IMR-90 (cell line): ENCODE data around the gene ZNF385C. TPM values are rescaled to one million over a fixed set of nuclear protein-coding genes. Genes with fewer than 3 reads are reported as not detected.

Experiments
- ATAC-seq: fragments of 200-7000 bp; cut with Tn5 transposase; 2 replicates; pipeline ENCODE4 v1.9.1; 2020; ENCODE audit warnings: low read depth, mild to moderate bottlenecking, moderate library complexity
- BruUV-seq: library from RNA; stranded (reverse); fragments of 400-500 nt; replicated peaks from 2 replicates; lab custom pipeline; 2021; lab: Mats Ljungman, UMichigan
- CTCF ChIA-PET: fragments of 300-600 bp; formaldehyde crosslinking; extraction: SDS; loops from one replicate; lab custom pipeline; 2021; ENCODE audit warnings: antibody characterized with exemption; lab: Yijun Ruan, JAX
- POLR2A ChIA-PET: fragments of 300-600 bp; sonication (Branson Sonifier 250); formaldehyde crosslinking; loops from one replicate; lab custom pipeline; 2022; ENCODE audit warnings: antibody characterized with exemption; ENCODE audit not compliant: unreplicated experiment; lab: Charles Lee
- DNase-seq: peaks from one replicate; pipeline ENCODE4 v3.0.0; 2013
- H2AFZ ChIP-seq: replicated peaks from 2 replicates; pipeline ENCODE3; 2013; ENCODE audit warnings: low read length, mild to moderate bottlenecking; ENCODE audit not compliant: poor library complexity
- H2AK5ac ChIP-seq: 2 replicates; pipeline ENCODE4 v1.6.1; 2013; ENCODE audit warnings: low read depth, low read length, inconsistent platforms
- H2AK9ac ChIP-seq: replicated peaks from 2 replicates; pipeline ENCODE3; 2013; ENCODE audit warnings: mild to moderate bottlenecking, low read depth, low read length, moderate library complexity; ENCODE audit not compliant: poor library complexity
- H2BK120ac ChIP-seq: 2 replicates; pipeline ENCODE4 v1.6.1; 2013; ENCODE audit warnings: low read depth, low read length, inconsistent platforms
- H2BK15ac ChIP-seq: 3 replicates; pipeline ENCODE4 v1.6.1; 2013; ENCODE audit warnings: low read depth, low read length, inconsistent platforms
- H2BK20ac ChIP-seq: 2 replicates; pipeline ENCODE4 v1.6.1; 2013; ENCODE audit warnings: low read depth, mild to moderate bottlenecking, inconsistent platforms, low read length, moderate library complexity
- H2BK5ac ChIP-seq: 2 replicates; pipeline ENCODE4 v1.6.1; 2013; ENCODE audit warnings: mild to moderate bottlenecking, low read depth, low read length, inconsistent platforms; ENCODE audit not compliant: poor library complexity, severe bottlenecking
- H3K14ac ChIP-seq: replicated peaks from 2 replicates; pipeline ENCODE4 v1.6.1; 2013; ENCODE audit warnings: low read depth, low read length, inconsistent platforms
- H3K18ac ChIP-seq: 2 replicates; pipeline ENCODE4 v1.6.1; 2013; ENCODE audit warnings: low read depth, low read length, control low read depth
- H3K23ac ChIP-seq: 2 replicates; pipeline ENCODE4 v1.6.1; 2013; ENCODE audit warnings: low read depth, low read length, inconsistent platforms
- H3K27ac ChIP-seq: 2 replicates; pipeline ENCODE4 v1.5.1; 2013; ENCODE audit warnings: mild to moderate bottlenecking, control low read depth, low read length; ENCODE audit not compliant: insufficient read depth
- H3K27me3 ChIP-seq: 2 replicates; pipeline ENCODE4 v1.6.1; 2013; ENCODE audit warnings: low read length; ENCODE audit not compliant: control insufficient read depth, insufficient read depth
- H3K36me3 ChIP-seq: 2 replicates; pipeline ENCODE4 v1.6.1; 2013; ENCODE audit warnings: low read length, mixed read lengths; ENCODE audit not compliant: control insufficient read depth, insufficient read depth
- H3K4ac ChIP-seq: 2 replicates; pipeline ENCODE4 v1.6.1; 2013; ENCODE audit warnings: low read depth, low read length, inconsistent platforms
- H3K4me1 ChIP-seq: 2 replicates; pipeline ENCODE4 v1.6.1; 2013; ENCODE audit warnings: low read length, mixed read lengths; ENCODE audit not compliant: control insufficient read depth, insufficient read depth
- H3K4me2 ChIP-seq: 2 replicates; pipeline ENCODE4 v1.6.1; 2013; ENCODE audit warnings: low read depth, mild to moderate bottlenecking, control low read depth, low read length, moderate library complexity
- H3K4me3 ChIP-seq: 2 replicates; pipeline ENCODE4 v1.5.1; 2013; ENCODE audit warnings: low read depth, mild to moderate bottlenecking, control low read depth, low read length, moderate library complexity; ENCODE audit not compliant: insufficient read depth
- H3K56ac ChIP-seq: 2 replicates; pipeline ENCODE4 v1.6.1; 2013; ENCODE audit warnings: low read length, inconsistent platforms; ENCODE audit not compliant: insufficient read depth; ENCODE audit errors: extremely low read depth
- H3K79me1 ChIP-seq, 2 experiments: 2 replicates each; pipeline ENCODE4 v1.6.1; 2013; ENCODE audit warnings: low read length in 2 of 2, inconsistent platforms in 1 of 2, low read depth in 1 of 2
- H3K9ac ChIP-seq: 2 replicates; pipeline ENCODE4 v1.6.1; 2013; ENCODE audit warnings: low read depth, low read length, control low read depth
- H3K9me1 ChIP-seq: 2 replicates; pipeline ENCODE4 v1.6.1; 2013; ENCODE audit warnings: low read length, inconsistent platforms; ENCODE audit not compliant: insufficient read depth
- H3K9me3 ChIP-seq: 2 replicates; pipeline ENCODE4 v1.6.1; 2013; ENCODE audit warnings: low read length; ENCODE audit not compliant: control insufficient read depth, insufficient read depth
- H4K20me1 ChIP-seq: 2 replicates; pipeline ENCODE4 v1.6.1; 2013; ENCODE audit warnings: low read length, inconsistent platforms; ENCODE audit not compliant: insufficient read depth
- H4K5ac ChIP-seq: 2 replicates; pipeline ENCODE4 v1.6.1; 2013; ENCODE audit warnings: mild to moderate bottlenecking, low read depth, low read length, control low read depth
- H4K8ac ChIP-seq, 2 experiments: 2 replicates each; pipeline ENCODE4 v1.6.1; 2013; ENCODE audit warnings: low read depth in 2 of 2, low read length in 2 of 2, control low read depth in 1 of 2, inconsistent platforms in 1 of 2
- H4K91ac ChIP-seq: 2 replicates; pipeline ENCODE4 v1.6.1; 2013; ENCODE audit warnings: low read depth, low read length, inconsistent platforms; ENCODE audit not compliant: insufficient read depth
- CTCF ChIP-seq: conservative IDR thresholded peaks from 2 replicates; pipeline ENCODE4 v1.5.1; 2012; ENCODE audit warnings: mild to moderate bottlenecking, low read depth, low read length, improper control_type of control experiment
- ELK1 ChIP-seq: fragments of 150-350 bp; IDR thresholded peaks from 2 replicates; pipeline ENCODE4 v1.6.1; 2016; ENCODE audit warnings: low read depth, mild to moderate bottlenecking, low read length, moderate library complexity, borderline replicate concordance
- MAZ ChIP-seq: IDR thresholded peaks from 2 replicates; pipeline ENCODE4 v1.6.1; 2012; ENCODE audit warnings: low read depth, mild to moderate bottlenecking, low read length, improper control_type of control experiment, moderate library complexity, borderline replicate concordance
- MXI1 ChIP-seq: IDR thresholded peaks from 2 replicates; pipeline ENCODE4 v1.6.1; 2012; ENCODE audit warnings: low read depth, mild to moderate bottlenecking, low read length, moderate library complexity, borderline replicate concordance
- RCOR1 ChIP-seq: IDR thresholded peaks from 2 replicates; pipeline ENCODE4 v1.6.1; 2012; ENCODE audit warnings: mild to moderate bottlenecking, low read length, improper control_type of control experiment; ENCODE audit not compliant: insufficient replicate concordance
- SMC3 ChIP-seq: fragments of 150-350 bp; IDR thresholded peaks from 2 replicates; pipeline ENCODE4 v1.6.1; 2016; ENCODE audit warnings: low read depth, mild to moderate bottlenecking, antibody characterized with exemption, low read length, moderate library complexity
- WGBS, 2 experiments: methylation state at CpG; one replicate each; pipeline versions ENCODE4 v1.1.5 to v1.1.7; 2013; ENCODE audit warnings: missing lambda C conversion rate in 2 of 2; ENCODE audit not compliant: insufficient read length in 1 of 2; ENCODE audit errors: extremely low coverage in 2 of 2; 5-methylcytosine and 5-hydroxymethylcytosine counted together
- dilution Hi-C: fragments of 300-500 bp; cut with HindIII; formaldehyde crosslinking; loops from one replicate; pipeline ENCODE4 v1.14.3; 2018; ENCODE audit warnings: low sequenced_read_pairs; ENCODE audit not compliant: unreplicated experiment
- in situ Hi-C: fragments of 300-500 bp; cut with MboI; formaldehyde crosslinking; loops from 3 replicates; pipeline ENCODE4 v1.14.3; 2019; ENCODE audit warnings: low sequenced_read_pairs, inconsistent platforms, mixed read lengths
- intact Hi-C: fragments of 100-400 bp; cut with micrococcal nuclease; formaldehyde crosslinking; loops from 2 replicates; pipeline ENCODE4 v1.10.0; 2022
- polyA plus RNA-seq, 3 experiments: library from polyadenylated mRNA; depleted of rRNA; stranded (reverse); fragments of >200 nt; gene quantifications; 2 replicates each; pipeline ENCODE4 v1.2.3, GENCODE V29; 2012; ENCODE audit warnings: low replicate concordance in 1 of 3
- total RNA-seq: library from RNA; depleted of rRNA; stranded (reverse); fragments of >200 nt; gene quantifications from 2 replicates; pipeline ENCODE4 v1.2.3, GENCODE V29; 2012

Gene ZNF385C
- total and polyA plus RNA-seq, 2 of the 4 experiments (the other 2 are of a cell fraction) = not detected

- no TSS peak for BruUV-seq
- Histone ChIP-seq H4K5ac (no peak overlapping the region), H3K9me3 (no peaks in the 10 kb centered on the region), H3K4me3 (no peak overlapping the region), H3K4me1 (peaks cover 7% of the 10 kb centered on the region), H2BK20ac (no peak overlapping the region), H2AFZ (peak overlapping the region; percentile 24), H4K8ac (no peak overlapping the region), H4K20me1 (peaks cover 12% of the 10 kb centered on the region; the same call in 1 of the 2 replicates), H3K23ac (no peak overlapping the region), H3K36me3 (peaks cover 18% of the 10 kb centered on the region), H3K4ac (no peak overlapping the region), H3K27ac (no peak overlapping the region), H3K79me1 (peaks cover 0 to 15% of the 10 kb centered on the region in 2 experiments; a peak in 1 of 4 replicates), H3K27me3 (peaks cover 12% of the 10 kb centered on the region), H3K9me1 (peaks cover 6% of the 10 kb centered on the region; the same call in 1 of the 2 replicates), H2BK120ac (no peak overlapping the region), H3K14ac (no peak overlapping the region), H2AK5ac (0 out of 2 replicates have a peak overlapping the region, but pooled peaks have one; percentile 14), H2AK9ac (no peak overlapping the region), H2BK15ac (no peak overlapping the region), H3K18ac (no peak overlapping the region), H2BK5ac (no peak overlapping the region), H3K9ac (no peak overlapping the region), H3K4me2 (no peak overlapping the region), H3K56ac (no peak overlapping the region), H4K91ac (no peak overlapping the region)
- DNase-seq = no peak
- WGBS, 2 experiments = 40% methylated on average over 1 of the region's 17 CpGs; no CpG with 5 or more reads in 1 of the 2 experiments
- CTCF ChIA-PET = no interaction called here
- in situ Hi-C loops (loop anchor here (5.0 kb wide), 1 partner anchor 85 kb away; the partner anchor contains the start of gene DHX58), intact Hi-C loops (loop anchor here (5.0 kb wide), 1 partner anchor 375 kb away; no protein-coding TSS in a partner anchor), dilution Hi-C loops (no loop called here)
- TF ChIP-seq MAZ (no peak), CTCF (no peak), MXI1 (no peak), RCOR1 (no peak), SMC3 (no peak), ELK1 (no peak)
- no peak for ATAC-seq
- POLR2A ChIA-PET = interaction anchor here (0.5 to 0.9 kb wide), 3 partner anchors 10 to 456 kb away, joined by 3 read pairs; partner anchors contain the start of gene DNAJC7
Measured at GRCh38 chr17:42026857-42027589, 71.2 kb downstream of the ZNF385C start.
